Activated T-helper 2 cell treated with anti-CD3 and anti-CD28 coated beads, Interferon-gamma antibody, Interleukin-2, Interleukin-4, amounts not matched to agents 10 μg/mL and 5 μg/mL and 100 μg/mL, durations not matched to agents 14 hours and 24 hours and 36 hours (primary cell): ENCODE measurements around the gene BAG3. TPM values are rescaled to one million over a fixed set of nuclear protein-coding genes. Genes with fewer than 3 reads are reported as not detected.

ENCODE experiments used
- DNase-seq: peaks from one replicate; pipeline ENCODE4 v3.0.0; 2021; ENCODE audit warnings: low spot score
- H3K27ac Mint-ChIP-seq: one replicate; pipeline ENCODE4 v1.8.0; 2021; ENCODE audit warnings: mixed read lengths
- H3K27me3 Mint-ChIP-seq: one replicate; pipeline ENCODE4 v1.8.0; 2021; ENCODE audit warnings: low read depth, mixed read lengths
- H3K36me3 Mint-ChIP-seq: one replicate; pipeline ENCODE4 v1.8.0; 2021; ENCODE audit warnings: low read depth, mixed read lengths
- H3K4me1 Mint-ChIP-seq: one replicate; pipeline ENCODE4 v1.8.0; 2021; ENCODE audit warnings: low read depth, mixed read lengths
- H3K4me3 Mint-ChIP-seq: one replicate; pipeline ENCODE4 v1.8.0; 2021; ENCODE audit warnings: low read depth, mild to moderate bottlenecking, moderate library complexity, mixed read lengths
- H3K9me3 Mint-ChIP-seq: one replicate; pipeline ENCODE4 v1.8.0; 2021; ENCODE audit warnings: mixed read lengths
- intact Hi-C: fragments of 100-400 bp; cut with micrococcal nuclease; formaldehyde crosslinking; loops from one replicate; pipeline ENCODE4 v1.15.1; 2023
- total RNA-seq: library from RNA; stranded (reverse); gene quantifications from 2 replicates; pipeline ENCODE4 v1.2.3, GENCODE V29; 2022

BAG3 gene
- total RNA-seq, 1 donor from 2014 or later: 33.3 TPM

- no peak overlapping the region for H3K27ac Mint-ChIP-seq
- intact Hi-C loops: no loop called here
- no peaks in the 10 kb centered on the region for H3K9me3 Mint-ChIP-seq
- no peak for DNase-seq
- H3K36me3 Mint-ChIP-seq: peaks cover 57% of the 10 kb centered on the region
- peaks cover 2% of the 10 kb centered on the region for H3K4me1 Mint-ChIP-seq
- H3K27me3 Mint-ChIP-seq: no peaks in the 10 kb centered on the region
- no peak overlapping the region for H3K4me3 Mint-ChIP-seq
These were observed 22.1 kb downstream of the BAG3 start for GRCh38 chr10:119673271-119673670.

- H3K4me3 Mint-ChIP-seq: no peak overlapping the region
- intact Hi-C loops: no loop called here
- DNase-seq: no peak
- peaks cover 5% of the 10 kb centered on the region for H3K4me1 Mint-ChIP-seq
- H3K27me3 Mint-ChIP-seq: no peaks in the 10 kb centered on the region
- no peaks in the 10 kb centered on the region for H3K9me3 Mint-ChIP-seq
- no peak overlapping the region for H3K27ac Mint-ChIP-seq
- H3K36me3 Mint-ChIP-seq: peaks cover 45% of the 10 kb centered on the region
These were observed 24.4 kb downstream of the BAG3 start for GRCh38 chr10:119675483-119676170.

- no peaks in the 10 kb centered on the region for H3K27me3 Mint-ChIP-seq
- H3K4me3 Mint-ChIP-seq: no peak overlapping the region
- H3K36me3 Mint-ChIP-seq: peaks cover 33% of the 10 kb centered on the region
- intact Hi-C loops: no loop called here
- H3K27ac Mint-ChIP-seq: no peak overlapping the region
- no peak for DNase-seq
- no peaks in the 10 kb centered on the region for H3K9me3 Mint-ChIP-seq
- peaks cover 16% of the 10 kb centered on the region for H3K4me1 Mint-ChIP-seq
These were observed 25.9 kb downstream of the BAG3 start for GRCh38 chr10:119677126-119677525.

- H3K36me3 Mint-ChIP-seq: peaks cover 24% of the 10 kb centered on the region
- intact Hi-C loops: no loop called here
- H3K4me1 Mint-ChIP-seq: peaks cover 20% of the 10 kb centered on the region
- H3K27ac Mint-ChIP-seq: no peak overlapping the region
- H3K9me3 Mint-ChIP-seq: no peaks in the 10 kb centered on the region
- DNase-seq: no peak
- H3K4me3 Mint-ChIP-seq: no peak overlapping the region
- H3K27me3 Mint-ChIP-seq: no peaks in the 10 kb centered on the region
These were observed 26.9 kb downstream of the BAG3 start for GRCh38 chr10:119677904-119678755.

GRCh38 chr10:119679480-119679829 is 28.3 kb downstream of the BAG3 start:
- H3K27me3 Mint-ChIP-seq: no peaks in the 10 kb centered on the region
- H3K4me3 Mint-ChIP-seq: no peak overlapping the region
- intact Hi-C loops: no loop called here
- peaks cover 20% of the 10 kb centered on the region for H3K4me1 Mint-ChIP-seq
- DNase-seq: no peak
- H3K27ac Mint-ChIP-seq: no peak overlapping the region
- H3K9me3 Mint-ChIP-seq: no peaks in the 10 kb centered on the region
- H3K36me3 Mint-ChIP-seq: peaks cover 13% of the 10 kb centered on the region

GRCh38 chr10:119680050-119680449 is 28.9 kb downstream of the BAG3 start:
- DNase-seq: no peak
- Mint-ChIP-seq H3K27ac (no peak overlapping the region), H3K9me3 (no peaks in the 10 kb centered on the region), H3K27me3 (no peaks in the 10 kb centered on the region), H3K36me3 (peaks cover 13% of the 10 kb centered on the region), H3K4me3 (no peak overlapping the region), H3K4me1 (peaks cover 20% of the 10 kb centered on the region)
- intact Hi-C loops: no loop called here

- H3K9me3 Mint-ChIP-seq: no peaks in the 10 kb centered on the region
- H3K27ac Mint-ChIP-seq: no peak overlapping the region
- peaks cover 20% of the 10 kb centered on the region for H3K4me1 Mint-ChIP-seq
- intact Hi-C loops: no loop called here
- H3K4me3 Mint-ChIP-seq: no peak overlapping the region
- peaks cover 13% of the 10 kb centered on the region for H3K36me3 Mint-ChIP-seq
- DNase-seq: no peak
- H3K27me3 Mint-ChIP-seq: no peaks in the 10 kb centered on the region
These were observed 29.5 kb downstream of the BAG3 start for GRCh38 chr10:119680650-119681081.

- peaks cover 24% of the 10 kb centered on the region for H3K4me1 Mint-ChIP-seq
- H3K4me3 Mint-ChIP-seq: no peak overlapping the region
- no peak overlapping the region for H3K27ac Mint-ChIP-seq
- intact Hi-C loops: loop anchor here (1.0 to 2.0 kb wide), 5 partner anchors 16 to 173 kb away; partner anchors contain the start of gene INPP5F
- peak; percentile 60 for DNase-seq
- no peaks in the 10 kb centered on the region for H3K36me3 Mint-ChIP-seq
- H3K27me3 Mint-ChIP-seq: peaks cover 3% of the 10 kb centered on the region
- no peaks in the 10 kb centered on the region for H3K9me3 Mint-ChIP-seq
These were observed 35.4 kb downstream of the BAG3 start for GRCh38 chr10:119686465-119687191.

- H3K27me3 Mint-ChIP-seq: peaks cover 3% of the 10 kb centered on the region
- no peak for DNase-seq
- H3K4me1 Mint-ChIP-seq: peaks cover 17% of the 10 kb centered on the region
- no peaks in the 10 kb centered on the region for H3K9me3 Mint-ChIP-seq
- no peak overlapping the region for H3K27ac Mint-ChIP-seq
- intact Hi-C loops: loop anchor here (2.0 kb wide), 1 partner anchor 31 kb away; no protein-coding TSS in a partner anchor
- no peak overlapping the region for H3K4me3 Mint-ChIP-seq
- H3K36me3 Mint-ChIP-seq: no peaks in the 10 kb centered on the region
These were observed 36.2 kb downstream of the BAG3 start for GRCh38 chr10:119687192-119688032.

GRCh38 chr10:119688033-119688508 is 36.9 kb downstream of the BAG3 start:
- DNase-seq: no peak
- intact Hi-C loops: no loop called here
- Mint-ChIP-seq H3K4me1 (peaks cover 17% of the 10 kb centered on the region), H3K27me3 (peaks cover 3% of the 10 kb centered on the region), H3K27ac (no peak overlapping the region), H3K9me3 (no peaks in the 10 kb centered on the region), H3K36me3 (no peaks in the 10 kb centered on the region), H3K4me3 (no peak overlapping the region)

- H3K4me3 Mint-ChIP-seq: no peak overlapping the region
- intact Hi-C loops: no loop called here
These were observed 37.9 kb downstream of the BAG3 start for GRCh38 chr10:119689016-119689580.

GRCh38 chr10:119691726-119692125 is 40.5 kb downstream of the BAG3 start:
- Mint-ChIP-seq H3K9me3 (no peaks in the 10 kb centered on the region), H3K4me3 (no peak overlapping the region), H3K36me3 (no peaks in the 10 kb centered on the region), H3K27me3 (peaks cover 9% of the 10 kb centered on the region), H3K4me1 (peaks cover 15% of the 10 kb centered on the region), H3K27ac (no peak overlapping the region)
- intact Hi-C loops: no loop called here
- no peak for DNase-seq

More at GRCh38 chr10:119689016-119689580, 37.9 kb downstream of the BAG3 start:
- no peaks in the 10 kb centered on the region for H3K9me3 Mint-ChIP-seq
- peaks cover 18% of the 10 kb centered on the region for H3K4me1 Mint-ChIP-seq
- H3K36me3 Mint-ChIP-seq: no peaks in the 10 kb centered on the region
- DNase-seq: no peak
- peaks cover 7% of the 10 kb centered on the region for H3K27me3 Mint-ChIP-seq
- no peak overlapping the region for H3K27ac Mint-ChIP-seq
